T-helper 2 cell treated with Interferon-gamma antibody and Interleukin-4, amounts not matched to agents 5 μg/mL and 100 μg/mL, for 36 hours (primary cell): ENCODE measurements around the gene RRP8.

Experiments
- DNase-seq: peaks from one replicate; pipeline ENCODE4 v3.0.0; 2021; ENCODE audit warnings: low spot score
- H3K27ac Mint-ChIP-seq: one replicate; pipeline ENCODE4 v1.8.0; 2021; ENCODE audit warnings: mild to moderate bottlenecking, mixed read lengths
- H3K27me3 Mint-ChIP-seq: one replicate; pipeline ENCODE4 v1.8.0; 2021; ENCODE audit warnings: low read depth, mixed read lengths
- H3K36me3 Mint-ChIP-seq: one replicate; pipeline ENCODE4 v1.8.0; 2021; ENCODE audit warnings: low read depth, mixed read lengths
- H3K4me1 Mint-ChIP-seq: one replicate; pipeline ENCODE4 v1.8.0; 2021; ENCODE audit warnings: low read depth, mixed read lengths
- H3K4me3 Mint-ChIP-seq: one replicate; pipeline ENCODE4 v1.8.0; 2022; ENCODE audit warnings: mild to moderate bottlenecking, moderate library complexity, mixed read lengths
- H3K9me3 Mint-ChIP-seq: one replicate; pipeline ENCODE4 v1.8.0; 2021; ENCODE audit warnings: mixed read lengths

Gene RRP8

DNA sequence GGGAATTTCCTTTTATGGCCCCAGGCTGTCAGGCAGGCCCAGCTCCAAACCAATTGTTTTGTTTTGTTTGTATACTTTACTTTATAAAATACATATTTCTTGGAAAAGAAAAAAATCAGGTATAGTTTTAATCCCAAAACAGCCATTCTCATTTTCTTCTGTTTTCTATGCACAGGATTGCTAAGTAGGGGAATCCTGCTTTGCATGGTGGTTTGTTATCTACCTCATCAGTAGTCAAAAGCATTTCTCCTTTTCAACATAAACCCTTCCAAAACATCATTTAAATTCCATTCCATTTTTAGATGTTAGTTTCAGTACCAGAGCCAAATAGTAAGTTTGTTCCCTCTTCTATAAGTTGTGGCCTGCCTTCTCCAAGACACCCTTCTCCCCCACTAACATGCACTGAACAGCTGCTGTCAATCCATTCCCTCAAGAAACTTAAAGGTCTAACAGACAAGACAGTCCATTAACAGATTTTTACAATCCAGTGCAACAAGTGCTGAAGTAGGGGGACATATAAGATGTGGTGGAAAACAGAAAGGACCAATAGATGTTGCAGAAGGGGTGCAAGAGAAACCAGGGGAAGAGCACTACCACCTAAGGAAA is 3.9 kb upstream of the RRP8 start:
- peaks cover 48% of the 10 kb centered on the region for H3K36me3 Mint-ChIP-seq
- peak overlapping the region; percentile 78 for H3K27ac Mint-ChIP-seq
- no peaks in the 10 kb centered on the region for H3K9me3 Mint-ChIP-seq
- no peak for DNase-seq
- peaks cover 38% of the 10 kb centered on the region for H3K4me1 Mint-ChIP-seq
- H3K27me3 Mint-ChIP-seq: no peaks in the 10 kb centered on the region
- H3K4me3 Mint-ChIP-seq: no peak overlapping the region

DNA sequence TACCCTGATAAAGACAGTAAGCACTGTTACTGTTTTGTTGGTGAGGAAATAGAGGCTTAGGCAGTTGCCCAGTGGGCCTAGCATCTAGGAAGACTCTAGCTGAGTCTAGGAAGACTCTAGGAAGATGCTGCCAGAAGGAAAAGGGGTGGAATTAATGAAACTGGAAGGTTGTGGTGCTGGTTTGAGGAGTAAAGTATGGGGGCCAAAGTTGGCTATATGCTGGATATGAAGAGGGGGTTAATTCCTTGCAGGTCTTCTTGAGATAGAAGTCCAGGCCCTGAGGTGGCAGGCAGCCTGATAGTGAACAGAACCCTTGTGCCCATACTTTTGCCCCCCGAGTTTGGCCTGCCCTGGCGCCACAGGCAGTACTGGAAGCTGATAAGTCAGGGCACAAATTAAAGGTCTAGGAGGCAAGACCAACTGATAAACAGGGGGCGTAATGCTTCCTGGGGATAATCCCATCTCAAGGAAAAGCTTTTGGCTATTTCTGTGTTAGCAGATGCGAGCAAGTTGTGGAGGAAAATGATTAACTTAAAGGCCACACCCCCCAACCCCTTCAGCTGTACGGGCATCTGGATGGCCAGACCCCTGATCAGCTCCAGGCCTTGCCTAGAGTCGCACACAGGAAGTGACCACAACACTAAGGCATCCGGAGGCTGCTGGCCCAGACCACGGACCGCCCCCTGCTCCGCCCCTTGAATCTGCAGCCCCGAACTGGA is 3.2 kb upstream of the RRP8 start:
- H3K27ac Mint-ChIP-seq: peak overlapping the region; percentile 4
- H3K4me1 Mint-ChIP-seq: peaks cover 42% of the 10 kb centered on the region
- H3K36me3 Mint-ChIP-seq: peaks cover 51% of the 10 kb centered on the region

DNA sequence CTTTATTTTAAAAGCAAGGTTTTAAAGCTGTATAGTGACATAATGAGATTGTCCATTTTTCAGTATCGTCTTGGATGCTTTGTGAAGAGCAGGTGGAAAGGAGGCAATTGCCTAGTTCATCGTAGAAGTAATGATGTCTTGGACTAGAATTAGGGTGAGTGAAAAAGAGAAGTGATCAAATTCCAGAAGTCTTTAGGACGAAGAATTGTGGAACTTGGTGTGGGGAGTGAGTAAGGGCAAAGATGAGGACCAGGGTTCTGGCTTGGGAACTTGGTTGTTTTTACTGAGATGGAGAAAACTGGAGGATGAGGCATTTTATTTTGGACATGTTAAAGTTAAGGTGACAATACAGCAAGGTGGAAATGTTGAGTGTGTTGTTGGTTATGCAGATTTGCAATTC is 1.4 kb upstream of the RRP8 start:
- Mint-ChIP-seq H3K36me3 (peaks cover 41% of the 10 kb centered on the region), H3K9me3 (no peaks in the 10 kb centered on the region), H3K4me3 (no peak overlapping the region), H3K27me3 (no peaks in the 10 kb centered on the region), H3K4me1 (peaks cover 33% of the 10 kb centered on the region), H3K27ac (no peak overlapping the region)
- DNase-seq: no peak

More for the DNA sequence above, 3.2 kb upstream of the RRP8 start:
- no peaks in the 10 kb centered on the region for H3K27me3 Mint-ChIP-seq
- H3K9me3 Mint-ChIP-seq: no peaks in the 10 kb centered on the region
- no peak overlapping the region for H3K4me3 Mint-ChIP-seq
- peak; percentile 80 for DNase-seq

DNA sequence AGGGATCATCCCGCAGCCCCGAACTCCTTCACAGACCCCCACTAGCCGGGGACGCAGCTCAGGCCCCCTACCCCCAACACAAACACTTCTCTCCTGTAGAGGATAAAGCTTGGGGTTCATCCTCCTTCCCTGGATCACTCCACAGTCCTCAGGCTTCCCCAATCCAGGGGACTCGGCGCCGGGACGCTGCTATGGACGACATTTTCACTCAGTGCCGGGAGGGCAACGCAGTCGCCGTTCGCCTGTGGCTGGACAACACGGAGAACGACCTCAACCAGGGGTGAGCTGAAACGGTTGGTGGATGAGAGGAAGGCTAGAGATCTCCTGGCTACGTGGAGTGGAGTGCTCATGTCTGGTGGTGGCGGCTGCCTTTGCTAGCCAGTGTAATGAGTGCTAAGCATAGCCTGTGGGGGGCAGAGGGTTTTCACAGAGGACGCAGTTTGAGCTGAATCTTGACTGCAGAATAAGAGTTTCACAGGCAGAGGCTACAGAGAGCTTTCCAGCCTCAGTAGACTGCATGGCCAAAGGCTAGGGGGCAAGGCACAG is 738 bp upstream of the RRP8 start:
- peaks cover 32% of the 10 kb centered on the region for H3K4me1 Mint-ChIP-seq
- H3K27ac Mint-ChIP-seq: no peak overlapping the region
- no peaks in the 10 kb centered on the region for H3K9me3 Mint-ChIP-seq
- no peak overlapping the region for H3K4me3 Mint-ChIP-seq
- no peaks in the 10 kb centered on the region for H3K27me3 Mint-ChIP-seq
- DNase-seq: peak; percentile 47
- H3K36me3 Mint-ChIP-seq: peaks cover 40% of the 10 kb centered on the region

DNA sequence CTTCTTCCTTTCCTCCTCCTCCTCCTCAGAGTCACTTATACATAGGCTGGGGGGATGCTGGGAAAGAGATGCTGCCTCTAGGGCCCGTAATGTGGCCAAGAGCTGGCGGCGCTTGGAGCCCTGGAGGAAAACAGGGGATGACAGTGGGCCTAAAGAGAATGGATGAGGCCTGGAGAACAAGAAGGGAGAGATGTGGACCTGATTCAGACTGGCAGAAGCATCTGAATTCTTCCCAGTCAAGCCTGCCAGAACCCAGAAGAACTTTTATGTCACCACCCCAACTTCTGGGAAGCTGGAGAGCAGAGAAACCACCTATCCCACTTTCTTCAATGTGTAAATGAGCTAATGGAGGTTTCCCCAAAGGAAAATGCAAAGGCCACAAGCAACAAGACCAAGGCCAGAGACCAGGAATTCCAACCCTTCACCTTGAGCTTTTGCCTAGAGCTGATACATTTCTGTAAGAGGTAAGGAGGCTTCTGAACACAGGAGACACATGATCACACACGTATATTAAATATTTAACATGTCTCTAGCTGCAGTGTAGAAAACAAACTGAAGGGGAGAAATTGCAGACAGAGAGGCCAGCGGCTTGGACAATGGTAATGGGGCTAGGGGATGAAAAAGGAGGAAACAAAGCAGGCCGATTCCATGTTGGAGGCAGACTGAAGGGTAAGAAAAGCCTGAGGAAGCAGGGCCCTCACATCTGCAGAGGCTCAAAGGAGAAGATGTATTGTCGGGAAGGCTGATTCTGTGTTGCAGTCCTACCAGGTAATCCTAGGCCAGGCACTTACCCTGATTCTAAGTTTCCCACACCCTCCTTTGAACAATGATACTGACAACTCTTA is 1.1 kb downstream of the RRP8 start:
- H3K27me3 Mint-ChIP-seq: no peaks in the 10 kb centered on the region
- H3K27ac Mint-ChIP-seq: no peak overlapping the region
- H3K36me3 Mint-ChIP-seq: peaks cover 37% of the 10 kb centered on the region
- H3K9me3 Mint-ChIP-seq: no peaks in the 10 kb centered on the region
- peaks cover 20% of the 10 kb centered on the region for H3K4me1 Mint-ChIP-seq
- H3K4me3 Mint-ChIP-seq: no peak overlapping the region
- DNase-seq: peak; percentile 1

DNA sequence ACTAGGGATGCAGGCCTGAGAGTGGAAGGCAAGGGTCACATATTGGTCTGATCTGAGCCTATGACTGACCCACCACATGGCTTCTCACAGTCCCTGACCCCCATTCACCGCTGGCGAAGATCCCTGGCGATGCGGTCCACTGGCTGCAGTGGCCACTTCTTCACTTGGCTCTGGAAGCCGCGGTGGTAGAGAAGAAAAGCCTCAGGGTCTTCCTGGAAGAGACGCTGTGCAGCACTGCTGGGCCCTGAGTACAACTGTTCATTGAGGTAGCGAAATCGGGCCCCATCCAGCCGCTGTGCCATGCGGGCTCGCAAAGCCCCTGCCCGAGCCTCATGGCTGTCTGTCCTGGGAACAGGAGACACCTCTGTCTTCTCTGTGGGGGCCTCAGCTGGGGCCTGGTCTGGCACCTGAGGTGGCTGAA is 2.4 kb downstream of the RRP8 start:
- H3K27ac Mint-ChIP-seq: no peak overlapping the region
- no peak for DNase-seq
- H3K4me3 Mint-ChIP-seq: no peak overlapping the region

DNA sequence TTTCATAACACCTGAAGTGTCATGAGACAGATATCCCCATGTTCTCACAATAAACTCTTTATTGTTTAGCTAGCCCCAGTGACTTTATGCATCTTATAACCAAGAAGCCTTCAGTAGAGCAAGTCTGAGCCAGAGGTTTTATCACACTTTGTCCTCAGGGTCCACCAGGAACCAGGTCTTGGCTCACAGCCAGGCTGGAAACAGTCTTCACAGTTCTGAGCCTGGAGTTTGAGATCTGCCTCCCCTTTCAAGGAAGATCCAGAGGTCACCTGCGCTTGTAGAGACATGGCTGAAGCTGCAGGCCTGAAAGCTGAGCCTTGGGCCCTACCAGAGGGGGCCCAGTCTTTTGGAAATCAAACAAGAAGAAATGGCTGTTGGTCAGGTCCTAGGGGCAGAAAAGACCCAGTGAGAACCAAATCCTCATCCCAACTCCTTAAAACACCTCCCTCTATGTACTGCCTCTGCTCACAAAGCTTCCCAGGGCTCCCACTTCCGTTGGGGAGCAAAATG is 3.5 kb downstream of the RRP8 start:
- Mint-ChIP-seq H3K4me3 (no peak overlapping the region), H3K9me3 (no peaks in the 10 kb centered on the region), H3K27ac (no peak overlapping the region), H3K36me3 (peaks cover 39% of the 10 kb centered on the region), H3K27me3 (no peaks in the 10 kb centered on the region), H3K4me1 (peaks cover 9% of the 10 kb centered on the region)
- DNase-seq: no peak

More for the DNA sequence above, 2.4 kb downstream of the RRP8 start:
- no peaks in the 10 kb centered on the region for H3K27me3 Mint-ChIP-seq
- no peaks in the 10 kb centered on the region for H3K9me3 Mint-ChIP-seq
- peaks cover 38% of the 10 kb centered on the region for H3K36me3 Mint-ChIP-seq
- peaks cover 13% of the 10 kb centered on the region for H3K4me1 Mint-ChIP-seq

DNA sequence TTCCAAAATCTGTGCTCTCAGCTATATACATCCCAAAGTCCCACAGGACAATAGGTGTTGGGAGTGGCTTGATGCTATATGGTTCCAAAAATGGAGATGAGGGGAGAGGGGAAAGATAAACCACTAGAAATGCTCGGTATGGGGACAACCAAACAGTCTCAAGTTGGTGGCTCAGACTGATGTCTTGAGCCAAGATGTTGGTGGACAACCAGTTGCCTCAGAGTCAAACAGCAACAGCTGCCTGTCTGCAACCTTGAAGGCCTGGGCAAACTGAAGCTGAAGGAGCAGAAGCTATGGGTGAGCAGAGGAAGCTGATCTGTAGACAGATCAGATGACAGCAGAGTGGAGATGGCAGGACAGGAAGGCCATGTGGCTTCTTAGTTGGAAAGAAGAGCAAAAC is 4.0 kb downstream of the RRP8 start:
- no peak for DNase-seq
- no peaks in the 10 kb centered on the region for H3K27me3 Mint-ChIP-seq
- H3K4me3 Mint-ChIP-seq: no peak overlapping the region
- peaks cover 9% of the 10 kb centered on the region for H3K4me1 Mint-ChIP-seq
- H3K9me3 Mint-ChIP-seq: no peaks in the 10 kb centered on the region
- H3K27ac Mint-ChIP-seq: no peak overlapping the region
- peaks cover 39% of the 10 kb centered on the region for H3K36me3 Mint-ChIP-seq

DNA sequence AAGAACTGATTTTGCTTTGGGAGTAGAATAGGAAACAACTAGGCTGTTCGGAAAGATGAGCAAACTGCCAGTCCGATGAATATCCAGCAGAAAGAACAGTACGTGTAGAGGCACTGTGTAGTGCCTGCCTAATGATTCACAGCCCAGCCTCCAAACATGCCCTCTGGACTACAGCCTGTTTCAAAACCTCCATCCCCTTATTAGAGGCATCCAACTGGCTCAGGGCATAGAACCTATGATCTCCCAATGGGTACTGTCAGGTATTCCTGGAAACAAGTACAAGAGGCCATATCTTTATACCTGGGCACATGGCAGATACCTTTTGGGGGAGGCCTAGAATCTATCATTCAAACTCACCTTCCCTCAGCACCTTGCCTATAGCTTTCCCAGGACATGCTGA is 4.9 kb downstream of the RRP8 start:
- peaks cover 44% of the 10 kb centered on the region for H3K36me3 Mint-ChIP-seq
- no peak overlapping the region for H3K4me3 Mint-ChIP-seq
- H3K27me3 Mint-ChIP-seq: no peaks in the 10 kb centered on the region
- H3K27ac Mint-ChIP-seq: no peak overlapping the region
- DNase-seq: no peak
- no peaks in the 10 kb centered on the region for H3K9me3 Mint-ChIP-seq
- H3K4me1 Mint-ChIP-seq: peaks cover 18% of the 10 kb centered on the region

DNA sequence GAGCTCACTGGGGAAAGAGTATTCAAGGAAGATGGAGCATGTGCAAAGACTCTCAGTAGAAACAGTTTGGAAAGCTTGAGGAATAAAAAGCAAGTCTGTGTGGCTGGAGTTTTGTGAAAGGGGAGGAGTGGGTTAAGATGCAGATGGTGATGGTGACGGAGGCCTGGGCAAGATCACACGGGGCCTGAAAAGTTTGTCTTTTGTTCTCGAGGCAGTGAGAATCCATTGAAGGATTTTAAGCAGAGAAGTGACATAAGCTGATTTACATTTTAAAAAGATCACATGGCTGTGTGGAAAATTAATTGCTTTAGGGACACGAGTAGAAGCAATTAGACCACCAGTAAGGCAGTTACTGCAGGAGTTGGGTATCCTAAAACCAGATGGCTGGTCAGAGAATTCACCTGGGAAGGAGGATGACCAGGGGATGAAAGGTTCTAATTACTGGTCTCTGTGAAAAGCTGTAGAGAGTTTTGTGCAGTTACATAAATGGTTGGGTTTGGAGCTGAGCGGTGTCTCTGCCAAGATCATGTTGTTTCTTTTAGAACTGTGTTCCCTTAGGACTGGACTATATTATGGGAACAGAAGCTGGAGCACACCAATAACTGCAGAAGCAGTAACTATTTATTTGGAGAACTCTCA is 7.1 kb downstream of the RRP8 start:
- H3K27me3 Mint-ChIP-seq: no peaks in the 10 kb centered on the region
- H3K4me3 Mint-ChIP-seq: no peak overlapping the region
- H3K9me3 Mint-ChIP-seq: no peaks in the 10 kb centered on the region
- DNase-seq: no peak
- peaks cover 11% of the 10 kb centered on the region for H3K4me1 Mint-ChIP-seq
- peaks cover 49% of the 10 kb centered on the region for H3K36me3 Mint-ChIP-seq
- H3K27ac Mint-ChIP-seq: no peak overlapping the region

DNA sequence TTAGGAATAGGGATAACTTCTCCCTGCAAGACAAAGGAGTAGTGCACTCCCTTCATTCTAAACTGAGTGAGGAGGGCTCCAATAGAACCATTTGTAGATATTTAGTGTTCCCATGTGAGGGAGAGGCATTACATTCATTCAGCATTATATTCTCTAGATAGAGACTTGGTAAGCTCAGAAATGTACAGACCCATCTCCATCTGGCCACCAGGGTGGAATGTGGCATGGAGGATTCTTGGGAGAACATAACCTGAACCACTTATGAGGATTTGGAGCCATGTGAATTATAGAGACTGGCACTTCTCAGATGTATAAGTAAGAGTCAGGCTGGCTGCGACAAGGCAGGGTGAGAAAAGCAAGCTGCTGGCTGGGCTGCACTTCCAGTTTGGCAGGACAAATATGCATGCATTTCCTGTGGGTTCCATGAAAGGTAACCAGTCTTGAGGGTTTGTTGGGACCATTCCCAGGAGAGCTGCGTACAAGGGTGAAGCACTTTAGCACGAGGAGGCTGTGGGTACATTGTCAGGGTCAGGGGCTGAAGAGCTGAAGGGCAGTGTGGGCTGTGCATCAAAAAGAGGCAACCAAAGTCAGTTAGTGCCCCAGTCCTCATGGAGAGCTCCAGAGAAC is 9.2 kb downstream of the RRP8 start:
- Mint-ChIP-seq H3K27ac (no peak overlapping the region), H3K4me3 (no peak overlapping the region), H3K36me3 (peaks cover 42% of the 10 kb centered on the region)

DNA sequence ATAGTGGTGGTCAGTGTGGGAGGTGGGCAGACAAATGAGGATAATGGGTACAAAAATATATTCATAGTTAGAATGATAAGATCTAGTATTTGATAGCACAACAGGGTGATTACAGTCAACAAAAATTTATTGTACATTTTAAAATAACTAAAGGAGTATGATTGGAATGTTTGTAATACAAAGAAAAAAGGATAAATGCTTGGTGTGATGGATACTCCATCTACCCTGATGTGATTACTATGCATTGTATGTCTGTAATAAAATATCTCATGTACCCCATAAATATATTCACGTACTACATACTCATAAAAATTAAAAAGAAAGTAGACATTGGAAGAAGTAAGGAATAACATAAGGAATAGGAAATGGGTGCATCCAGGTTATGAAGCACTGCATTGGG is 15.4 kb downstream of the RRP8 start:
- no peaks in the 10 kb centered on the region for H3K4me1 Mint-ChIP-seq
- H3K4me3 Mint-ChIP-seq: no peak overlapping the region
- no peak overlapping the region for H3K27ac Mint-ChIP-seq
- peaks cover 20% of the 10 kb centered on the region for H3K9me3 Mint-ChIP-seq
- no peak for DNase-seq
- peaks cover 31% of the 10 kb centered on the region for H3K36me3 Mint-ChIP-seq
- H3K27me3 Mint-ChIP-seq: no peaks in the 10 kb centered on the region

More for the DNA sequence above, 9.2 kb downstream of the RRP8 start:
- Mint-ChIP-seq H3K9me3 (no peaks in the 10 kb centered on the region), H3K4me1 (peaks cover 10% of the 10 kb centered on the region), H3K27me3 (no peaks in the 10 kb centered on the region)
- DNase-seq: no peak

DNA sequence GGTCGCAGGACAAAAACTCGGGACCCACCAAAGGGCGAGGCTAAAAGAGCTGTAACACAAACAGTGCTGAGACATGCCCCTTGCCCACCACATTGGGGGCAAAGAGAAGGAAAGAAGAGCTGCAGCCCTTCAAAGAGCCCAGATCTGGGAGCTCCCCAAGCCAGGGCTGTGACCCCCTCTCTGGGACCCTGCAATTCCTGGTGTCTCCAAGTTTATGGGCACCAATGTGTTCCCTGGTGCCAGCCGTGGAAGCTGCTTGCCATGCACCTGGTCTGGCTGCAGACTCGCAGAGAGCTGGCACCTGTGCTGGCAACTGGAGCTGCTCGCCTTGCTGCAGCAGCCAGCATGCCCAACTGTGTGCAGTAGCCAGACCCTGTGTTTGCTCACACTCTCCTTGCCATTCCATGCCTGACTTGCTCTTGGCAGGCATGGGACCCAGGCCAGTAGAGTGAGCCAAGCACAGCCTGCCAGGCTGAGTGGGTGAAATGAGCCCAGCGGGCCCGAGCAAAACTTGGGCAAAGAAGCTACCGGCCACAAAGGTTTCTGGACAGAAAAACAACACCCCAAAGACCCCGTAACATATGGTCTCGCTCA is 16.0 kb downstream of the RRP8 start:
- Mint-ChIP-seq H3K9me3 (peaks cover 24% of the 10 kb centered on the region), H3K4me3 (no peak overlapping the region), H3K4me1 (no peaks in the 10 kb centered on the region), H3K27me3 (no peaks in the 10 kb centered on the region), H3K27ac (no peak overlapping the region), H3K36me3 (peaks cover 30% of the 10 kb centered on the region)
- no peak for DNase-seq
